HG03097 (cell line): ENCODE data around the gene ANGPTL8.

Experiments
- ATAC-seq: cut with Tn5 transposase; IDR thresholded peaks from one replicate; pipeline ENCODE4 v1.9.1; 2021; ENCODE audit not compliant: unreplicated experiment, low FRiP score

Gene ANGPTL8, protein sequence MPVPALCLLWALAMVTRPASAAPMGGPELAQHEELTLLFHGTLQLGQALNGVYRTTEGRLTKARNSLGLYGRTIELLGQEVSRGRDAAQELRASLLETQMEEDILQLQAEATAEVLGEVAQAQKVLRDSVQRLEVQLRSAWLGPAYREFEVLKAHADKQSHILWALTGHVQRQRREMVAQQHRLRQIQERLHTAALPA

DNA sequence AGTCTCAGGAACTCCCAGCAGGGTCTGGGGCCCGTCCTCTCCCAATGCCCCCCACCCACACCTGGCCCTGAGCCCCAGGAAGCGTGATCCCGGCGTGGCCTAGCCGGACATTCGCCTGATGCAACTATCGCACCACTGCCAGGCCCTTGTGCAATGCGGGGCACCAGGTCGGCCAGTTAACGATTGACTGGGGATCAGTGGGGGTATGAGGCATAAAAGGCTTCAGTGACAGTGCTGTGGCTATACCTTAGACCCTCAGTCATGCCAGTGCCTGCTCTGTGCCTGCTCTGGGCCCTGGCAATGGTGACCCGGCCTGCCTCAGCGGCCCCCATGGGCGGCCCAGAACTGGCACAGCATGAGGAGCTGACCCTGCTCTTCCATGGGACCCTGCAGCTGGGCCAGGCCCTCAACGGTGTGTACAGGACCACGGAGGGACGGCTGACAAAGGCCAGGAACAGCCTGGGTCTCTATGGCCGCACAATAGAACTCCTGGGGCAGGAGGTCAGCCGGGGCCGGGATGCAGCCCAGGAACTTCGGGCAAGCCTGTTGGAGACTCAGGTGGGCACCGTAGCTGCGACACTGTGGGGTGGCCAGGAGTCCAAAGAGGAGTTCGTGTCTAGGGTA, at the start of gene ANGPTL8:
ANGPTL8 (plus strand) TSS at position 243 of the 624 bp plus-strand sequence; CDS start at position 262, 19 bp downstream.
- no peak for ATAC-seq

DNA sequence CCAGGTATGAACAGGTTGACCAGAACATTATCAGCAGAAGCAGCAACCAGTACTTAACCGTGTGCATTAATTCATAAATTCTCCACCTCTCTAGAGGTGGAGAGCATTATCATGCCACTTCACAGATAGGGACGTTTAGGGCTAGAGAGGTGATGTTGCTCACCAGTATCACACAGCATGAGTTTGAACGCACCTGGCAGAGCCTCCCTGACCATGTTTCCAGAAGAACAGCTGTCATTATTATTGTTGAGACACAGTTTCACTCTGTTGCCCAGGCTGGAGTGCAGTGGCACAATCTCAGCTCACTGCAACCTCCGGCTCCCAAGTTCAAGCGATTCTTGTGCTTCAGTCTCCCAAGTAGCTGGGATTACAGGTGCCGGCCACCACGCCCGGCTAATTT, 48.9 kb upstream of the ANGPTL8 start:
- no peak for ATAC-seq

DNA sequence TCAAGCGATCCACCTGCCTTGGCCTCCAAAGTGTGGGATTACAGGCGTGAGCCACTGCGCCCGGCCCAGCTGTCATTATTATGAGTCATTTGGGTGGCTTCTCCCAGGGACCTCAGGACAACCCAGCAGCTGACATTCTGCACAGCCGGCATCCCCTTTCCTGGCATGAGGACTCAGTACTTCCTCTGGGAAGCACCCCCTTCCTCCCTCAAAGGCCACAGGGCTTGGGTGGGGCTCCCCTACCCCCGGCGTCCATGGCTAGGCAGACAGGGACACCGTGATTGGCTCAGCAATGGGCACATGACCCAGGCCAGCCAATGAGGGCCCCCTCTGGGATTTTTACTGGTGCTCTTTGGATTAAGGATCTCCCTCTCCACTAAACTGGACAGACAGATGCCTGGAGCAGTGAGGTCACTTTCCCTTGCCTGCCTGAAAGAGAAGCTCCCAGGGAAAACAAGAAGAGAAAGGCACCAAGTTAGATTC, 48.1 kb upstream of the ANGPTL8 start:
- ATAC-seq, result no peak

DNA sequence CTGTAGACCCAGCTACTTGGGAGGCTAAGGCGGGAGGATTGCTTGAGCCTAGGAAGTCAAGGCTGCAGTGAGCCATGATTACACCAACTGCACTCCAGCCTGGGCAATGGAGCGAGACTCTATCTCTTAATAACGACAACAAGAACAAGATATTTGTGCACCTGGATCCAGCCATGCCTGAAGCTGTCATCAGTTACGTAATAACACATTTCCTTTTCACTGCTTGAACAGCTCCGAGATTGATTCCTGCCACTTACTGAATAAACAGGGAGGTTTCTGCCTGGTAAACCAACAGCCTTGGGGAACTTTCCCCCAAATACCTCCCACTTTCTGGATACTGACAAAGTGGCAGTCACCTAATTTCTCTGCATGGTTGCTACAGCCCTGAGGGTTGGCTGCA, 47.5 kb upstream of the ANGPTL8 start:
- ATAC-seq, result no peak

DNA sequence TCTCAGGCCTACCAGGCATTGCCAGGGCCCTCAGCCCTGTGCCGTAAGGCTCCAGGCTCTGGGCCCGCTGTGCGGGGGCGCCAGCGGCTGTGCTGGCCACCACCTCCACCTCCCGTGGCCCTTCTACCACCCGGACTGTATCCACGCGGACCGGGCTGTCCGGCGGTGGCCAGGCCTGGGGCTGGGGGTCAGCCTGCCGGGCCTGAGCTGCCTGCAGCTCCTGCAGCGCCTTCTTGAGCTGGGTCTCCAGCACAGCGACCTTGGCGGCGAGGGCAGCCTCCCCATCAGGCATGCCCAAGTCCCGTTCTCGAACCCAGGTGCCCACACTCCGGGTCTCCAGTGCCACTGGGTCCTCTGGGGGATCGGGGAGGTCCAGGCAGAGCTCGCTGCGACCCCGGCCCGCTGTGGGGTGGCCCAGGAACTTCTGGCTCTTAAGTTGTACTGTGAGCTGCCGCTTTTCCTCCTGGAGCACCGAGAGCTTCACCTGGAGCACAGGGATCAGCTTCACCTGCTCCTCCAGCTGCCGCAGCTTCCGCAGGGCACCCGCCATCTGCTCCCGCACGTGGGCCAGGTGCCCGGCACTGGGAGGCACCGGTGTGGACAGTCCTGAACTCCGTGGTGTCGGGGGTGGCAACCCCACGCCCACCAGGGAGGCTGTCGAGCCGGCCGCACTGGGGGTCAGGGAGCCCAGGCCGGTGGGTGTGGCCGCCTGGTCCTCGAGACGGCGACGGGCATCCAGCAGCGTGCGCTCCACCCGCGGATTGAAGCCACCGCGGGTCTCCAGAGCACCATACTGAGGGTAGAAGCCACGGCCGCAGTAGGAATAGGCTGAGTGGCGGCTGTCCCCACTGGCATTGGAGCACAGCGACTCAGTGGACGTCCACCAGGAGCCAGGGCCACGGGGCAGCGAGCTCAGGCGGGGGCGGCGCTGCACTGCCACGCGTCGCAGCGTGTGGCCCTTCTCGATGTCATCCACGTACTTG, 46.2 kb upstream of the ANGPTL8 start:
- no peak for ATAC-seq

DNA sequence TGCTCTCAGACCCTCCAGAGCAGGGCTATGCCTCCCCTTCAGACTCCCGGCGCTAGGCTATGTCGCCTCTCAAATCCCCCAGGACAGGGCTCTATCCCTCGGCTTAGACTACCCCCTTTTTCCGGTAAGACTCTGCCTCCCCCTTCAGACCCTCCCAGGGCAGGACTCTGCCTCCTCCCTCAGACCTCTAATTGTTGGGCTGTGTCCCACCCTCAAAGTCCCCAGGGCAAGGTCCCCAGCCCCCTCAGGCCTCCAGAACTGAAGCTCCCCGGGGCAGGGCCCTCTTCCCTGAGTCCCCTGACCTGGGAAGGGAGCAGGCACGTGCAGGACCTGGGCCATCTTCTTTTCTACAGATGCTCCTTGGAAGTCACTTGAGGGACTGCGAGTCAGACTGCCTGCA, 45.2 kb upstream of the ANGPTL8 start:
- no peak for ATAC-seq

DNA sequence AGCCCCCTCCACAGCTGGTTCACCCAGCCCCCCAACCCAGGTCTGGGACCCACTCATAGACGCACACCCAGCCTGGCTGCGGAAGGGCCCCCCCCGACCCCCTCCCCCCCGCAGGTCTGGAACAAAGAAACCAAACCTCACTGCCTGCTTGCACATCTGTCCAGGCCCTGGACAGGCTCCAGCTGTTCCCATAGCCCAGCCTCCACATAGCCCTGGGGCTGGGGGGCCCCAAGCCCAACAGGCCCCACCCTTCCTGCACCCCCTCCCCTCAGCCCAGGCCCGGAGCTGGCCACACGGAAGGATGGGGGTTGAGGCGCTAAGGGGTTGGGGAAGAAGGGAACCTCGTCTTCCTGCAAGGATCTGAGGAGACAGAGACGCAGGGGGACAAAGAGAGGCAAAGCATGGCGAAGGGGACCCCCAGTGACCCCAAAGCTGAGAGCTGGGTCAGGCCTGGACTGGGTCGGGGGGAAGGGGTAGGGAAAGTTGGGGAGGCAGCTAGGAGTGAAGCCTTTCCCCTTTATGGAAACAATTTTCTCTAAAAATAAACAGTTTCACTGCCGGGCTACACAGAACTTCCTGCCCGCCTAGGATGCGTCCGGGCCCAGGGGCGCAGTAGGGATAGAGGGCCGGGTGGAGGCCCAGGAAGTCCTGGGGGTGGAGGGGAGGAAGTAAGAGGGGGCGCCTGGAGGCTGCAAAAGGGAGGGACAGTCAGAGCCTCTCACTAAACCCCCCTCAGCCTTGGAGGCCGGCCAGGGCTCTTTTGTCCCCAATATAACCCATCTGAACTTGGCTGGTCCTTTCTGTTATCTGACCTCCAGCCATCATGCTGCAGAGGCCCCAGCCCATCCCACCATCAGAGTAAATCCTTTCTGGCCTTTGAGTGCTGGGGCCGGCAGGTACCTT, 44.5 kb upstream of the ANGPTL8 start:
- no peak for ATAC-seq

DNA sequence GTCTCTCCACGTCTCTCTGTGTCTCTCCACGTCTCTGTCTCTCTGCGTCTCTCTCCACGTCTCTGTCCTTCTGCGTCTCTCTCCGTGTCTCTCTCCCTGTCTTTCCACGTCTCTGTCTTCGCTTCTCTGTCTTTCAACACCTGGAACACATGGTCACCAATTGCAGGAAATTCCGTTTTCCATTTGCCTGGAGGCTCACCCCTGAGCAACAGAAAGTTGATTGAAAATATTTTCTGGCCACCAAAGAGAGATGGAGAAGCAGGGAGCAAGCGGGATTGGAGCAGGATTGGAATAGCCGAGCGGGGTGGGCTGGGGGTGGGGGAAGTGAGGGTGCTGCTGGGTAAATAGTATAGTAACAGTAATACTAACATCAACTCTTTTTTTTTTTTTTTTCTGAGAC, 43.7 kb upstream of the ANGPTL8 start:
- ATAC-seq, result no peak

DNA sequence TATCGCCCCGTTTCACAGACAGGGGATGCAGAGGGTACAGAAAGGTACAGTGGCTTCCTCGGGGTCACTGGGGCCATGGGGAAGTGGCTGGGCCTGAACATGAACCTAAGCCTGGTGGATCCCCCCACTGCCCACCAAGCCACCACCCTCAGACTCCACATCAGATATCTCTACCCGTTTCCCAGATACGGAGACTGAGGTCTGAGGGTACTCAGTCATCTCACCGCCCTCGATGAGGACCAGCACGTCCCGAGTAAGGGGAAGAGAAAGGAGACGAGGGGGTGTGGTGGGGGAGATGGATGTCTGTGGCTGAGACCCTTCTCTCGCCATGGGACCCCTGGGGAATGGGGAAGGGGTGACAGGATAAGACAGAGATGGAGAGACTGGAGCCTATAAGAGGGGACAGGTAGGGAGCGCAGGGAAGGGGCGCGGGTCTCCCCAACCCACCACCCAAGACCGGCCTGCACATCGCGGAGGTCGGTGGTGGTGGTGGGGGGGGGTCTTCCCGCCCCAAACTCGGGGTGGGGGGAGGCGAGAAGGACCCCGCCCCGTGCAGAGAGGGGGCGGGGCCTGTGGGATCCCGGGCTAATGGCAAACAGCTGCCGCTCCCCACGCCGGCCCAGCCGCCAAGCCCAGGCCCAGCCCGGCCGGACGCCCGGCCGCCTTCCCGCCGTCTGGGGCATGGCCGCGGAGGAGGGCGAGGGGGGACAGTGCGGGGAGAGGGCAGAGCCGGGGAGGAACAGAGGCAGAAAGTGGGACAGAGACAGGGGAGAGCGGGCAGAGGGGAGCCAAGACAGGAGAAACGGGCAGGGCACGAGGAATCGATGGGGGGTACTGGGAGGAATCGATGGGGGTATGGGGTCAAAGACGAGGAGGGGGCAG, 42.8 kb upstream of the ANGPTL8 start:
- ATAC-seq, result no peak

DNA sequence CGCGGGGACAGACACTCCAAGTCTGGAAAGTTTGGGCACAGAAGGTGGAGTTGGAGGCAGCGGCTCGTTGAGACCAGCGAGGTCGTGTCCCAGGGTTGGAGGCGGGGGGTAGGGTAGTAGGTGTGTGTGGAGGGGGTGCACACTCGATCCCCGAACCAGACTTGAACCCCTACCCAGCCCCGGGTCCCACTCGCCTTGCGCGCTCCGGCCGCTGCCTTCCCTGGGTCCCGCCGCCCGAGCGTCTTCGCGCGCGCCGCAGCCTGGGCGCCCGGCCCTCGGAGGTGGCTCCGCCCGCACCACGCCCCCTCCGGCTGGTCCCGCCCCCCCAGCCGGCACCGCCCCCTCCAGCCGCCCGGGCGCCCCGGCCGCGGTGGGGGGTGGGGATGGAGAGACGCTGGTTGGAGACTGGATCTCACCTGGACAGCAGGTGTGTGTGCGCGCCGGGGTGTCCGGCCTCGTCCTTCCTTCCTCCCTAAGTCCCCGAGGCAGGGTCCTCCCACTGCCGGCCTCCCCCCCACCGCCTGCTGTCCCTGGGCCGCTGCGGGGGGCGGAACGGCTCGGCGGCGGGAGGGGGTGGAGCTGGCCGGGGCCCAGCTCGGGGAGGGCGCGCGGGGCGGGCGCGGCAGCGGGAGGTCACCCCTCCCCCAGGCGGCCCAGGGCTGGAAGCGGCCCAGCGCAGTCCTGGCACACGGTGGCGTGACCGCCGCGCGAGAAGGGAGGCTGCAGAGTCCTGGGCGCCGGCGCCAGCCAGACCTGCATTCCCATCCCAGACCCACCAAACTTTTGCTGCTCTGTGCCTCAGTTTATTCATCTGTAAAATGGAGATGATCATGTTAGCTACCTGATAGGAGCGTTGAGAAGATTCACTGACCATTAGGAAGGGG, 41.9 kb upstream of the ANGPTL8 start, which contains the start of gene KANK2:
KANK2 (minus strand) TSS at position 255 of the 884 bp plus-strand sequence. CDS start 3,034 bp downstream, outside the sequence.
- peak; percentile 59 for ATAC-seq

DNA sequence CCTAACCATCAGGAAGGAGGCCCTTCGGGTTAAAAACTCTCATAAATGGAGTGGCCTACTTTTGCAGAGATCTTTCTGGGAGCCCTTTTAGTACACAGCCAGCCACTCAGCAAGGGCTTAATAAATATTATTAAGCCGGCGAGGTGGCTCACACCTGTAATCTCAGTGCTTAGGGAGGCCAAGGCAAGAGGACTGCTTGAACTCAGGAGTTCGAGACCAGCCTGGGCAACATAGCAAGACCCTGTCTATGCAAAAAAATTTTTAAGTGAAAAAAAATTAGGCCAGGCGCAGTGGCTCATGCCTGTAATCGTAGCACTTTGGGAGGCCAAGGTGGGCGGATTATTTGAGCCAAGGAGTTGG, 41.3 kb upstream of the ANGPTL8 start:
- ATAC-seq, result no peak

DNA sequence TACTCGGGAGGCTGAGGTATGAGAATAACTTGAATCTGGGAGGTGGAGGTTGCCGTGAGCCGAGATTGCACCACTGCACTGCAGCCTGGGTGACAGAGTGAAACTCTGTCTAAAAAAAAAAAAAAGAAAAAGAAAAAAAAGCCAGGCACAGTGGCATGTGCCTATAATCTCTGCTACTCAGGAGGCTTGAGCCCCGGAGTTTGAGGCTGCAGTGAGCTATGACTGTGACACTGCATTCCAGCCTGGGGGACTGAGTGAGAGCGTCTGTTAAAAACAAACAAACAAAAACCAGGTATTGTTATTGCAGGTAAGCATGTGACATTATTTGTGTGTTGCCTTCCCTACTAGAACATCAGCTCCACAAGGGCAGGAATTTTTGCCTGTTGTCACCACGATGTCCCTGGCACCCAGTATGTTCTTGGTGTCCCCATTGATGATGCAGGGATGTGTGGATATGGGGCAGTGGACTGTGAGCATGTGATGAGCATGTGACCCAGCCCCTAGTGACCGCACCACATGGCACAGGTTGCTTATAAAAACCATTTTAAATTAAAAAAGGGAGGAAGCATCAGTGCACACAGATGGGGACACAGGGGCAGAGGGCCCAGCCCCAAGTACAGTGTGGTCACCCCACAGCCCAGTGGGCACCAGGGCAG, 40.5 kb upstream of the ANGPTL8 start:
- ATAC-seq, result no peak

DNA sequence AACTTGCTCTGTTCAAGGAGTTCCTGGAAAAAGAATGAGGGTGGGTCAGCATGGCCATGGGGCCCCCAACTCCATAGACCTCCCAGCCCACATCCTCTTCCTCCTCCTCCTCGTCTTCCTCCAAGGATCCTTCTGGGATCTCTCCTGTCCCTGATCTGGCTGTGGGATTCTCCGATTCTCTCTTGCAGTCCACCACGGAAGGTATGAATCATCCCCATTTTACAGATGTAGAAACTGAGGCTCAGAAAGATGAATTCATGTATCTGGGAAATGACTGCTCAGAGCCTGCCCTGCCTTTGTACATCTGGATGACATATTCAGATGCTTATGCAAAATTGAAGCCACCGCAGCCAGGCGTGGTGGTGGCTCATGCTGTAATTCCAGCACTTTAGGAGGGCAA, 39.9 kb upstream of the ANGPTL8 start:
- no peak for ATAC-seq

DNA sequence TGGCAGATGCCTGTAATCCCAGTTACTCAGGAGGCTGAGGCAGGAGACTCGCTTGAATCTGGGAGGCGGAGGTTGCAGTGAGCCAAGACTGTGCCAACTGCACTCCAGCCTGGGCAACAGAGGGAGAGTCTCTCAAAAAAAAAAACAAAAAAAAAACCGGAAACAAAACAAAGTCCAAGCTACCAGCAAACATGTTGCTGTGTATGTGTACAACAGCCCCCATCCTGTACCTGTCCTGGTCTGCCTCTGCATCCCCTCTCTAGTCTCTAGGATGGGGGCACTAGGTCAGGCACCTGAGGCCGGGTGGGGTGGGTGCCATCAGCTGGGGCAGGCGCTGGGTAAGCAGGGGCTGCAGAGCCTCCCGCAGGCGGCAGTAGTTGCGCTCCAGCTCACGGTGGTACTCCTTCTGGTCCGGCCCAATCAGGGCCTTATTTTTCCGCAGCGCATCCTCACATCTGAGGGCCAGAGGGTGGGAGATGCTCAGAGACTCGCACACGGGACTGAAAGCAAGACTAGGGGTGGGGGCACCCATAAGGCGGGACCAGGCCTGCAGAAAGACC, 39.3 kb upstream of the ANGPTL8 start:
- no peak for ATAC-seq

DNA sequence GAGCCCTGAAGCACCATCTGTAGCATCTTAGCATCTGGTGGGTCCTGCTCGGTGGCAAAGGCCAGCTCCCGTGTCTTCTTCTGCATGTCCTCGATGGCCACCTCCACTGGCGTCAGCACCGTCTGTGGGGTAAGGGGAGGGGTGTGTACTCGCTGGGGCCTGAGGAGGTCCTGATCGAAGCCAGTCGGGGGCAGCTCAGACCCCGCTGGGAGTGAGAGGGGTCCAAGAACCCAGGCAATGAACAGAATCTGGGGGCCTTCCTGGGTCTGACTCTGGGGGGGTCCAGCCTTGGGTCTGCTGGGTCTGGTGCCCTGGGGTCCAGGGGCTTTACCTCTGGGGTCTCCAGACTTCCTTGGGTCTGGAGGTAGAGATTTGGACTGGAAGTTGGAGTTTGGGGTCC, 38.5 kb upstream of the ANGPTL8 start:
- no peak for ATAC-seq

DNA sequence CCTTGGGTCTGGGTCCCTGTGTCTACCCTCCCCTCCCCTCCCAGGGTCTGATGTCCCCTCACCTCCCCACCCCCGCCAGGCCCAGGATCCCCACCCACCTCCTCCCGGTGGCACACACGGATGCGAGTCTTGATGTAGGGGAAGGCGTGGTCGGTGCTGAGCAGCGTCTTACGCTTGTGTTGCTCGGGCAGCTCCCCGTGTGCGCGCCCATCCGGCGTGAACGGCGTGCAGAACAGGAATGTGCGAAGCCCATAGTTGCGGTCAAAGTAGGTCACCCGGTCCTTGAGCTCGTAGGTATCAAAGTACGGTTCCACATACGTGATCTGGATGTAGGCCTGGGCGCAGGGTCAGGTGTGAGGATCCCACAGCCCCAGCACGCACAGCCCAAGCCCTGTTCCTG, 37.6 kb upstream of the ANGPTL8 start:
- ATAC-seq, result no peak

DNA sequence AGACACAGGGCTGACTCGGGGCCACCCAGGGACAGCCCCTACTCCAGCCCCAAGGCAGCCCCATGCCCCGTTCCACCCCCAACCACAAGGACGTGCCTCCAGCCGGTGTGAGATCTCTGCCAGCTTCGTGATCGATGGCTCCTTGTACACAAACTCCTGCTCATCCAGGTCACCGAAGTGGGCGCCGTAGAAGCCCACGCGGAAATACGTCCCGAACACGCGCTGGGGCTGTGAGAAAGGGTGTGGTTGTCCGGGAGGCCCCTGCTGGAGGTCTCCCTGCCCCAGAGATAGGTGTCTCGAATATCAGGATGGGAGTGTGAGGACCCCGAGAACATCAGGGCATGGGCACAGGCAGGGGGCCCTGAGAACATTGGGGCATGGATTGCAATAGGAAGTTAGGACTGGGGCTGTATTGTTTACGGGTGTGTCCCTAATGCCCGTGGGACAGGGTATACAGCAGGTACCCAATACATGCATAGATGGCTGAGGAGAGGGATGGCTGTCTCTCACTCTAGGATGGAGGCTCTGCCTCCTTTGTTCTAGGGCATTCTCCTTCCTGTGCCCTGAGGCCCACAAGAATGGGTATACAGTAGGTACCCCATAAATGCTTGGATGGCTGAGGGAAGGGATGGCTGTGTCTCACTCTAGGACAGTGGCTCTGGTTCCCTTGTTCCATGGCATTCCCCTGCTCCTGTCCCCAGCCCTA, 36.8 kb upstream of the ANGPTL8 start:
- ATAC-seq, result no peak
